Colonic mucosa (tissue), 4 donors: ENCODE results near the gene RCVRN. TPM values are rescaled to one million over a fixed set of nuclear protein-coding genes. Genes with fewer than 3 reads are reported as not detected.

Experiments
- DNase-seq: peaks from one replicate; pipeline ENCODE4 v3.0.0-alpha.2; 2020
- H3K27ac ChIP-seq: fragments of 200-600 bp; one replicate; pipeline ENCODE4 v1.8.0; 2021
- H3K27me3 ChIP-seq: fragments of 200-600 bp; one replicate; pipeline ENCODE4 v1.8.0; 2021
- H3K36me3 ChIP-seq: fragments of 200-600 bp; one replicate; pipeline ENCODE4 v1.8.0; 2021
- H3K4me1 ChIP-seq: fragments of 200-600 bp; one replicate; pipeline ENCODE4 v1.8.0; 2021; ENCODE audit warnings: mild to moderate bottlenecking
- H3K4me3 ChIP-seq: fragments of 200-600 bp; one replicate; pipeline ENCODE4 v1.8.0; 2021
- H3K9ac ChIP-seq, 2 donors: one replicate each; pipeline ENCODE4 v1.7.0; 2013; ENCODE audit warnings: control low read depth in 2 of 2, low read depth in 2 of 2, low read length in 2 of 2
- H3K9me3 ChIP-seq: fragments of 200-600 bp; one replicate; pipeline ENCODE4 v1.8.0; 2021
- intact Hi-C: fragments of 100-400 bp; cut with DNase I; formaldehyde crosslinking; loops from one replicate; pipeline ENCODE4 v1.14.1; 2022
- total RNA-seq, 2 donors: library from RNA; stranded (reverse); fragmentation: NEBNext Ultra II Directional in 1 of 2; extraction: Animal tissue kit (Norgen Biotek cat#: 25700) in 1 of 2; gene quantifications; one replicate each; pipeline ENCODE4 v1.2.1, GENCODE V29; 2021
- TF ChIP-seq, protein P1 (sequence below): fragments of 200-600 bp; IDR thresholded peaks from one replicate; pipeline ENCODE4 v1.8.0; 2022; ENCODE audit warnings: antibody characterized with exemption, mild to moderate bottlenecking
- donor health status: healthy.
- donor health status: DM: no; HTN: no; CAD: no.
- donor health status: DM: no; HTN: no; CAD: no.

RCVRN gene
- total RNA-seq, 2 donors from 2014 or later: not detected

DNA sequence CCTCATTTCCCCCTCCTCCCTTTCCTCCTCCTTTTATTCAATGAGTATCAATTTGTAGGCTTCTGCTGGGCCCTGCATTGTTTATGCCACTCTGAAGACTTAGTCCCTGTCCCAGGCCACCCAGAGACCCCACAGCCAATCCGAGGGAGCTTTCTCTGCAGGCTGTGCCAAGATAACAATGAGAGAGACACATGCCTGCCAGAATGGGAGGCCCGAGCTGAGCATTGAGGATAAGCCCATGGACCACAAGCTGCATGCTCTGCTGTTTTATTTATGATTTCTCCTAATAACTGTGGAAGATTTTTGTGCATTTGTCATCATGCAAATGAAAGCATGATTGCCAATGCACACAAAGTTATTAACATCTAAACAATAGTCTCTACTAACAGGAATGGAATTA lies 3.0 kb downstream of the RCVRN start:
- intact Hi-C loops: no loop called here
- Histone ChIP-seq H3K27ac (no peak overlapping the region), H3K9me3 (no peaks in the 10 kb centered on the region), H3K4me3 (no peak overlapping the region), H3K4me1 (no peaks in the 10 kb centered on the region), H3K9ac (no peak overlapping the region), H3K27me3 (no peaks in the 10 kb centered on the region), H3K36me3 (no peaks in the 10 kb centered on the region)
- no peak for DNase-seq
- TF ChIP-seq, protein P1, sequence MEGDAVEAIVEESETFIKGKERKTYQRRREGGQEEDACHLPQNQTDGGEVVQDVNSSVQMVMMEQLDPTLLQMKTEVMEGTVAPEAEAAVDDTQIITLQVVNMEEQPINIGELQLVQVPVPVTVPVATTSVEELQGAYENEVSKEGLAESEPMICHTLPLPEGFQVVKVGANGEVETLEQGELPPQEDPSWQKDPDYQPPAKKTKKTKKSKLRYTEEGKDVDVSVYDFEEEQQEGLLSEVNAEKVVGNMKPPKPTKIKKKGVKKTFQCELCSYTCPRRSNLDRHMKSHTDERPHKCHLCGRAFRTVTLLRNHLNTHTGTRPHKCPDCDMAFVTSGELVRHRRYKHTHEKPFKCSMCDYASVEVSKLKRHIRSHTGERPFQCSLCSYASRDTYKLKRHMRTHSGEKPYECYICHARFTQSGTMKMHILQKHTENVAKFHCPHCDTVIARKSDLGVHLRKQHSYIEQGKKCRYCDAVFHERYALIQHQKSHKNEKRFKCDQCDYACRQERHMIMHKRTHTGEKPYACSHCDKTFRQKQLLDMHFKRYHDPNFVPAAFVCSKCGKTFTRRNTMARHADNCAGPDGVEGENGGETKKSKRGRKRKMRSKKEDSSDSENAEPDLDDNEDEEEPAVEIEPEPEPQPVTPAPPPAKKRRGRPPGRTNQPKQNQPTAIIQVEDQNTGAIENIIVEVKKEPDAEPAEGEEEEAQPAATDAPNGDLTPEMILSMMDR: no peak

DNA sequence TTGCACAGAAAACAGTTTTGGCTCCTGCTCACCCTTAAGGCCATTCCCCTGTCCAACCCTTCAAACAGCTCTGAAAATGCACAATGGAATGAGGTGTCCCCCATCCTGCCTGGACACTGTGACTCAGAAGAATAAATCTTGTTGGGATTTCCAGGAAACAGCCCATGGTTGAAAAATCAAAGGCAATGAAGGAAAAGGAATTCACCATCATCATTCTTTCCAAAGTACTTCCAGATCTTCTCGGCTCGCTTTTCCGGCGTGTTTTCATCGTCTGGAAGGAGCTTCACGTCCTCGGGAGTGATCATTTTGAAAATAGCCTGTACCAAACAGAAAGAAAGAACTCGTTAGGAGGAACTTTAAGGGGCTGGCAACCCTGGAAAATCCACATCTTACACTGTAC lies 4.3 kb downstream of the RCVRN start:
- DNase-seq: no peak
- Histone ChIP-seq H3K27ac (no peak overlapping the region), H3K27me3 (no peaks in the 10 kb centered on the region), H3K9me3 (no peaks in the 10 kb centered on the region), H3K36me3 (no peaks in the 10 kb centered on the region), H3K4me3 (no peak overlapping the region), H3K4me1 (no peaks in the 10 kb centered on the region), H3K9ac (no peak overlapping the region)
- TF ChIP-seq, protein P1: no peak
- intact Hi-C loops: no loop called here

DNA sequence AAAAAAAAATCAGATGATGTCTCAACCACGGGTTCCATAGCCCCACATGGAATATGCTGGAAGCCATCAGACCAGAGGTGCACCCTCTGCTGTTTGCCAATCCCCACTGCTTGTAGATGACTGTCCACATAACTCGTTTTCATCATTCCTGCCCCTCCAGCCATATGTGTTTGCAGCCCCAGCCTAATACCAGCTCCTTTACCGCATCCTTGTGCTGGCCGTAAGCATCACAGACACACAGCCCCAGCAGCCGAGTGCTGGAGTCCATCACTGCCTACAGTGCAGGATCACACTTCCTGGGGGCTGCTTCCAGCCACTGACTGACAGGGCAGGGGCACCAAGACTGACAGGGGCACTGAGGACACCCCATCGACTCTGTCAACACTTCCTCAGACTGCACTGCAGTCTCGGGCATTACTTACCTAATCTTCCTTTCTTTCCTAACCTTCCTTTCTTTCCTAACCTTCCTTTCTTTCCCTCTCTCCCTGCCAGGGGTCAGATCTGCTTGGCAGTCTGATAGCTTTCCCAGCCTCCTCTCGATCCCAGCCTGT lies 5.0 kb downstream of the RCVRN start:
- H3K4me1 ChIP-seq: no peaks in the 10 kb centered on the region
- H3K27me3 ChIP-seq: no peaks in the 10 kb centered on the region
- TF ChIP-seq, protein P1: no peak
- no peak overlapping the region for H3K4me3 ChIP-seq
- H3K27ac ChIP-seq: no peak overlapping the region
- no peaks in the 10 kb centered on the region for H3K36me3 ChIP-seq
- intact Hi-C loops: no loop called here
- H3K9ac ChIP-seq: peak overlapping the region in 1 of 2 donors; percentile 24
- DNase-seq: no peak
- no peaks in the 10 kb centered on the region for H3K9me3 ChIP-seq

DNA sequence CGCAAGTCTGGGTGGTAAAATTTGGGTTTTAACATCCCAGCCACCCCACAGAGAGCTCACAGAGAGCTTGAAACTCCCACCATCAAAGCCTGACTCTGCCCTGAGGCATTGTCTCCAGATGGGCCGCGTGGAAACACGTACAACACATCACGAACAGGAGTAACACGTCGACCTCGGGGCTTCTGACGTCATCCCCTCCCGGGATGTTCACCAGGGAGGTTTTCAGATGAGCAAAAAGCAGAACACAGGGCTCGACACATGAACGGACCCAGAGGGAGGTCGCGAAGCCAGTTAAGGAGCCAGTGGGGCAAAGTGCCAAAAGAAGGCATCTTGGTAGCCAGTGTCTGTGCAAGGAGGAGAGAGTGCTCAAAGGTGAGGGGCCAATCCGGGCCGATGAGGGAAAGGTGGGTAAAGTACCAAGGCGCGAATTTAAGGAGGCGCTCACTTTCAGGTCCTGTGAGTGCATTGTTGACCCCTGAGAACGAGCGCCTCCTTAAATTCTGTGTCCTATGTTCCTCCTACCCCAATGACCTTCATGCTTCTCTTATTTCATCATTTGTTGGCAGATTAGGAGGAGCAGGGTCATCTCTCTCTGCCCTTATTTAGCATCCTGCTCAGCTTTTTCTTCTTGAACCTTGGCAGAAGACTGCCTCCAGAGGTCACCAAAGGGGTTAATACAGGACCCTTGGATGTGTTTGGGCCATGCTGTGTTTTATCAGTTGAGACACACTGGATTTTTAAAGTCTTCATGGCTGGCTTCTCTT lies 5.6 kb downstream of the RCVRN start:
- no peaks in the 10 kb centered on the region for H3K27me3 ChIP-seq
- TF ChIP-seq, protein P1: no peak
- H3K4me1 ChIP-seq: no peaks in the 10 kb centered on the region
- H3K9ac ChIP-seq: no peak overlapping the region
- no peak overlapping the region for H3K27ac ChIP-seq
- DNase-seq: no peak
- H3K9me3 ChIP-seq: no peaks in the 10 kb centered on the region
- intact Hi-C loops: no loop called here
- H3K4me3 ChIP-seq: no peak overlapping the region
- H3K36me3 ChIP-seq: no peaks in the 10 kb centered on the region

DNA sequence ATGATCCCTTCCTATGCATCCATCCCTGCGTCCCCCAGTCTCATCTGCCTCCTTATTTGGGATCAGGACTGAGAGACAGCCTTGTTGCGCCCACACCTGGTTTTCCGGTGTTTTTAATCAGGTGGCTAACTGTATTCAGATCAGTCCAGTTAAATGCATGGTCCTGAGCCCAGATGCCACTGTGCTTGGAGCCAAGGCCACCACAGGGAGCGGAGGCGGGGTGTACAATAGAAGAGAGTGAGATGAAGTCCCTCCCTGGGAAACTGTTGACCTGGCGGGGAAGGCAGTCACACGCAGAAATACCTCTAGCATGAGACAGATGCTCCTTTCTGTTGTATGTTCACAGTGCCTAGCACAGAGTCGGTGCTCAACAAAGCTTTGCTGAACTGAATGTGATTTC lies 6.3 kb downstream of the RCVRN start:
- Histone ChIP-seq H3K4me1 (no peaks in the 10 kb centered on the region), H3K27me3 (no peaks in the 10 kb centered on the region), H3K9ac (no peak overlapping the region), H3K27ac (no peak overlapping the region), H3K36me3 (no peaks in the 10 kb centered on the region), H3K4me3 (no peak overlapping the region), H3K9me3 (no peaks in the 10 kb centered on the region)
- DNase-seq: no peak
- TF ChIP-seq, protein P1: no peak
- intact Hi-C loops: no loop called here
